ENCODE measurements around the gene KRTAP10-1. TPM values are rescaled to one million over a fixed set of nuclear protein-coding genes. Genes with fewer than 3 reads are reported as not detected.

The KRTAP10-1 gene
- total and polyA plus RNA-seq, 4 donors = not detected

DNA sequence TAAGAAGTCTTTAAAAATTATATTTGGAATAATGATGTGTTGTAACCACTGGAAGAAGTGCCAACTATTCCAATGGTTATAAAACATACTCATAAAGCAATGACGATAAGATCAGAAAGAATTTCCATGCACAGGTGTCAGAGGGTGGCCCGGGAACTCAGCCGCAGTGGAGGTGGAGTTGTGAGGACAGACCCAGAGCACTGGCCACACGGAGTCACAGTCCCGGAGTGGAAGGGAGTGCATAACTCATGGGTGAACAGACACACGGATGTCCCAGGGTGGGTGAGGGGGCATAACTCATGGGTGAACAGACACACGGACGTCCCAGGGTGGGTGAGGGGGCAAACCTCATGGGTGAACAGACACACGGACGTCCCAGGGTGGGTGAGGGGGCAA, 36.0 kb upstream of the KRTAP10-1 start (continued):
- TF ChIP-seq HNF4A (conservative IDR thresholded peaks at IDR 0.05) (no peak), TAF1 (conservative IDR thresholded peaks at IDR 0.05) (no peak), HNF4G (IDR thresholded peaks at IDR 0.05) (no peak), FOXA1 (IDR thresholded peaks at IDR 0.05) (no peak)
- TF ChIP-seq, protein P1, sequence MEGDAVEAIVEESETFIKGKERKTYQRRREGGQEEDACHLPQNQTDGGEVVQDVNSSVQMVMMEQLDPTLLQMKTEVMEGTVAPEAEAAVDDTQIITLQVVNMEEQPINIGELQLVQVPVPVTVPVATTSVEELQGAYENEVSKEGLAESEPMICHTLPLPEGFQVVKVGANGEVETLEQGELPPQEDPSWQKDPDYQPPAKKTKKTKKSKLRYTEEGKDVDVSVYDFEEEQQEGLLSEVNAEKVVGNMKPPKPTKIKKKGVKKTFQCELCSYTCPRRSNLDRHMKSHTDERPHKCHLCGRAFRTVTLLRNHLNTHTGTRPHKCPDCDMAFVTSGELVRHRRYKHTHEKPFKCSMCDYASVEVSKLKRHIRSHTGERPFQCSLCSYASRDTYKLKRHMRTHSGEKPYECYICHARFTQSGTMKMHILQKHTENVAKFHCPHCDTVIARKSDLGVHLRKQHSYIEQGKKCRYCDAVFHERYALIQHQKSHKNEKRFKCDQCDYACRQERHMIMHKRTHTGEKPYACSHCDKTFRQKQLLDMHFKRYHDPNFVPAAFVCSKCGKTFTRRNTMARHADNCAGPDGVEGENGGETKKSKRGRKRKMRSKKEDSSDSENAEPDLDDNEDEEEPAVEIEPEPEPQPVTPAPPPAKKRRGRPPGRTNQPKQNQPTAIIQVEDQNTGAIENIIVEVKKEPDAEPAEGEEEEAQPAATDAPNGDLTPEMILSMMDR (IDR thresholded peaks at IDR 0.05; ENCODE audit: low read depth, low read length, missing input control) = no peak

DNA sequence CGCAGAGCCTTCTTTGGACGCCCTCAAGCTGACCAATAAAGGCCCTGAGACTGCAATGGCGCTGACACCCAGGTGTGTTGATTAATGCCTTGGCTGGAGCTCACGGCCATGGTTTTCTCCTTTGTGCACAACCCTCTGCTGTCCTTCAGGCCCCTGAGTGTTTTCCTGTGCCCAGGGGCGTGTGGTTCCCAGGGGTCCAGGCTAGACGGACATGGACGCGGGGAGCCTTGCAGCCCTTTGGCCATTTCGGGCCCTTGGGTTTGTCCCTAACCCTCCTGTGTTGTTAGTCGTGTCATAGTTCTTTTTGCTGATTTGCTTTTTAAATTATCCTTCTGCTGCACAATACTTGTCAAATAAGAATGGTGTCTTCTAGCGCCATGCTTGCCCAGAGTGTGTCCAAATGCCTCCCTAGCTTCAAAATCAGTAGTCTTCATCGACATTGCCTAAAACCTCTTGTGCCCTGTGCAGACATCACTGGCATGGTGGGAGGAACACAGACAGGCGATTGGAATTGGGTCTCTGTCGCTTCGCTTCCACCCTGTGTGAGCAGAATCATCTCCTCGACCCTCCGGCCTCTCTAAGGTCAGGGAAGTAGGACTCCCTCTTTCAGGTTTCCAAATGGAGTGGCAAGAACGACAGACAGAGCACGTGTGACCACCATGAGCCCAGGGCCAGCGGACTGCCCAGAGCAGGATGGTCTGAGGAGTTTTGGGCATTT, 35.5 kb upstream of the KRTAP10-1 start:
- Histone ChIP-seq H3K27ac (ENCODE audit: low read depth in 1 of 2, low read length in 2 of 2) (no peak overlapping the region), H3K9me3 (ENCODE audit: control insufficient read depth in 4 of 4, low read length in 3 of 4) (peaks cover 0 to 7% (median 1%) of the 10 kb centered on the region in 4 donors), H3K9ac (ENCODE audit: low read depth in 1 of 2, low read length in 2 of 2) (no peak overlapping the region), H3K36me3 (ENCODE audit: control insufficient read depth in 4 of 4, insufficient read depth in 3 of 4, low read depth in 1 of 4, low read length in 3 of 4) (no peaks in the 10 kb centered on the region), H3K27me3 (ENCODE audit: control insufficient read depth in 4 of 4, insufficient read depth in 4 of 4, low read length in 3 of 4) (no peaks in the 10 kb centered on the region), H3K4me1 (ENCODE audit: control insufficient read depth in 4 of 4, insufficient read depth in 4 of 4, low read length in 3 of 4) (peaks cover 0 to 12% (median 3%) of the 10 kb centered on the region in 4 donors), H3K4me3 (ENCODE audit: low read depth in 1 of 3, low read length in 3 of 3) (no peak overlapping the region)
- TF ChIP-seq, protein P1 (IDR thresholded peaks at IDR 0.05; ENCODE audit: low read depth, low read length, missing input control) = no peak
- TF ChIP-seq FOXA2 (IDR thresholded peaks at IDR 0.05) (no peak), SP1 (IDR thresholded peaks at IDR 0.05) (no peak), RXRA (IDR thresholded peaks at IDR 0.05) (no peak)
- 91% methylated on average over 20 of the region's 20 CpGs for WGBS
- DNase-seq (ENCODE audit: low spot score) = peak; percentile 27

DNA sequence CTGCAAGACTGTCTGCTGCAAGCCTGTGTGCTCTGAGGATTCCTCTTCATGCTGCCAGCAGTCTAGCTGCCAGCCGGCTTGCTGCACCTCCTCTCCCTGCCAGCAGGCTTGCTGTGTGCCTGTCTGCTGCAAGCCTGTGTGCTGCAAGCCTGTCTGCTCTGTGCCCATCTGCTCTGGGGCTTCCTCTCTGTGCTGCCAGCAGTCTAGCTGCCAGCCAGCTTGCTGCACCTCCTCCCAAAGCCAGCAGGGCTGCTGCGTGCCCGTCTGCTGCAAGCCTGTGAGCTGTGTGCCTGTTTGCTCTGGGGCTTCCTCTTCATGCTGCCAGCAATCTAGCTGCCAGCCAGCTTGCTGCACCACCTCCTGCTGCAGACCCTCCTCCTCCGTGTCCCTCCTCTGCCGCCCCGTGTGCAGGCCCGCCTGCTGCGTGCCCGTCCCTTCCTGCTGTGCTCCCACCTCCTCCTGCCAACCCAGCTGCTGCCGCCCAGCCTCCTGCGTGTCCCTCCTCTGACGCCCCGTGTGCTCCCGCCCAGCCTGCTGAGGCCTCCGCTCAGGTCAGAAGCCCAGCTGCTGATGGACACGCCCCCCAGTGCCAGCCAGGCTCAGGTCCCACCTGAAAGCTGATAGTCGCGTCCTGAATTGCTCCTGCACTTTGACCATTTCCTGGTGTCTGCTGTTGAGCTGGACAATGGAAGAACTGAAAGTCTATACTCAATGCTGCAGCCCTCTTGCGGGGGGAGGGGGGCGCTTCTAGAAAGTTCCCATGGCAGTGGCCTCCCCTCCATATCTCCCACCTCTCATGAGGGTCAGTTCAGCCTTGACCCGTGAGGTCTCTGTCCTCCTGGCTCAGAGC, 34.7 kb upstream of the KRTAP10-1 start:
- TF ChIP-seq TAF1 (conservative IDR thresholded peaks at IDR 0.05) = no peak
- TF ChIP-seq, protein P2, sequence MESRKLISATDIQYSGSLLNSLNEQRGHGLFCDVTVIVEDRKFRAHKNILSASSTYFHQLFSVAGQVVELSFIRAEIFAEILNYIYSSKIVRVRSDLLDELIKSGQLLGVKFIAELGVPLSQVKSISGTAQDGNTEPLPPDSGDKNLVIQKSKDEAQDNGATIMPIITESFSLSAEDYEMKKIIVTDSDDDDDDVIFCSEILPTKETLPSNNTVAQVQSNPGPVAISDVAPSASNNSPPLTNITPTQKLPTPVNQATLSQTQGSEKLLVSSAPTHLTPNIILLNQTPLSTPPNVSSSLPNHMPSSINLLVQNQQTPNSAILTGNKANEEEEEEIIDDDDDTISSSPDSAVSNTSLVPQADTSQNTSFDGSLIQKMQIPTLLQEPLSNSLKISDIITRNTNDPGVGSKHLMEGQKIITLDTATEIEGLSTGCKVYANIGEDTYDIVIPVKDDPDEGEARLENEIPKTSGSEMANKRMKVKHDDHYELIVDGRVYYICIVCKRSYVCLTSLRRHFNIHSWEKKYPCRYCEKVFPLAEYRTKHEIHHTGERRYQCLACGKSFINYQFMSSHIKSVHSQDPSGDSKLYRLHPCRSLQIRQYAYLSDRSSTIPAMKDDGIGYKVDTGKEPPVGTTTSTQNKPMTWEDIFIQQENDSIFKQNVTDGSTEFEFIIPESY (IDR thresholded peaks at IDR 0.05) = no peak
- TF ChIP-seq NR2F2 (IDR thresholded peaks at IDR 0.05) = no peak
- TF ChIP-seq, protein P1 (IDR thresholded peaks at IDR 0.05; ENCODE audit: low read depth, low read length, missing input control) = no peak
- TF ChIP-seq GABPA (IDR thresholded peaks at IDR 0.05 in 1 of 2, conservative IDR thresholded peaks at IDR 0.05 in 1 of 2) = no peak
- TF ChIP-seq RAD21 (IDR thresholded peaks at IDR 0.05) = no peak
- peak; percentile 29 to 55 for TF ChIP-seq RXRA (IDR thresholded peaks at IDR 0.05)
- TF ChIP-seq, protein P3, sequence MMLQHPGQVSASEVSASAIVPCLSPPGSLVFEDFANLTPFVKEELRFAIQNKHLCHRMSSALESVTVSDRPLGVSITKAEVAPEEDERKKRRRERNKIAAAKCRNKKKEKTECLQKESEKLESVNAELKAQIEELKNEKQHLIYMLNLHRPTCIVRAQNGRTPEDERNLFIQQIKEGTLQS (IDR thresholded peaks at IDR 0.05) = no peak
- peak in 1 of 2 donors; percentile 63 for TF ChIP-seq HNF4A (conservative IDR thresholded peaks at IDR 0.05)
- peak; percentile 25 for TF ChIP-seq SP1 (IDR thresholded peaks at IDR 0.05)
- no peak for TF ChIP-seq FOXA2 (IDR thresholded peaks at IDR 0.05)
- TF ChIP-seq, protein P4, sequence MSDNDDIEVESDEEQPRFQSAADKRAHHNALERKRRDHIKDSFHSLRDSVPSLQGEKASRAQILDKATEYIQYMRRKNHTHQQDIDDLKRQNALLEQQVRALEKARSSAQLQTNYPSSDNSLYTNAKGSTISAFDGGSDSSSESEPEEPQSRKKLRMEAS (IDR thresholded peaks at IDR 0.05) = no peak

More for the DNA sequence above, 34.7 kb upstream of the KRTAP10-1 start:
- no peak overlapping the region for H3K9ac ChIP-seq (ENCODE audit: low read depth in 1 of 2, low read length in 2 of 2)
- no peaks in the 10 kb centered on the region for H3K27me3 ChIP-seq (ENCODE audit: control insufficient read depth in 4 of 4, insufficient read depth in 4 of 4, low read length in 3 of 4)
- peaks cover 0 to 7% (median 3%) of the 10 kb centered on the region in 4 donors for H3K4me1 ChIP-seq (ENCODE audit: control insufficient read depth in 4 of 4, insufficient read depth in 4 of 4, low read length in 3 of 4)
- H3K27ac ChIP-seq (ENCODE audit: low read depth in 1 of 2, low read length in 2 of 2) = no peak overlapping the region
- WGBS = 24% methylated on average over 21 of the region's 21 CpGs
- no peaks in the 10 kb centered on the region for H3K36me3 ChIP-seq (ENCODE audit: control insufficient read depth in 4 of 4, insufficient read depth in 3 of 4, low read depth in 1 of 4, low read length in 3 of 4)
- DNase-seq (ENCODE audit: low spot score) = peak; percentile 35
- H3K9me3 ChIP-seq (ENCODE audit: control insufficient read depth in 4 of 4, low read length in 3 of 4) = peaks cover 0 to 7% (median 1%) of the 10 kb centered on the region in 4 donors
- H3K4me3 ChIP-seq (ENCODE audit: low read depth in 1 of 3, low read length in 3 of 3) = no peak overlapping the region

Data from liver (tissue), 9 donors.